Duodenal mucosa (tissue), 2 donors: ENCODE results near the gene ANKRD44.

Experiments used
- H3K27ac ChIP-seq: one replicate; pipeline ENCODE4 v1.7.0; 2013; ENCODE audit warnings: low read depth, low read length
- H3K27me3 ChIP-seq, 2 donors: one replicate each; pipeline ENCODE4 v1.7.0; 2013; ENCODE audit warnings: low read length in 2 of 2, control low read depth in 1 of 2; ENCODE audit not compliant: insufficient read depth in 2 of 2, control insufficient read depth in 1 of 2
- H3K36me3 ChIP-seq, 2 donors: one replicate each; pipeline ENCODE4 v1.7.0; 2013; ENCODE audit warnings: low read length in 2 of 2, control low read depth in 1 of 2; ENCODE audit not compliant: insufficient read depth in 2 of 2, control insufficient read depth in 1 of 2
- H3K4me1 ChIP-seq, 2 donors: one replicate each; pipeline ENCODE4 v1.7.0; 2013; ENCODE audit warnings: low read length in 2 of 2, control low read depth in 1 of 2; ENCODE audit not compliant: insufficient read depth in 2 of 2, control insufficient read depth in 1 of 2
- H3K4me3 ChIP-seq, 2 donors: one replicate each; pipeline ENCODE4 v1.7.0; 2013; ENCODE audit warnings: low read length in 2 of 2, low read depth in 1 of 2
- H3K9ac ChIP-seq, 2 donors: one replicate each; pipeline ENCODE4 v1.7.0; 2013; ENCODE audit warnings: low read length in 2 of 2, low read depth in 1 of 2
- H3K9me3 ChIP-seq, 2 donors: one replicate each; pipeline ENCODE4 v1.7.0; 2013; ENCODE audit warnings: low read length in 2 of 2, control low read depth in 1 of 2; ENCODE audit not compliant: control insufficient read depth in 1 of 2

ANKRD44 gene

DNA sequence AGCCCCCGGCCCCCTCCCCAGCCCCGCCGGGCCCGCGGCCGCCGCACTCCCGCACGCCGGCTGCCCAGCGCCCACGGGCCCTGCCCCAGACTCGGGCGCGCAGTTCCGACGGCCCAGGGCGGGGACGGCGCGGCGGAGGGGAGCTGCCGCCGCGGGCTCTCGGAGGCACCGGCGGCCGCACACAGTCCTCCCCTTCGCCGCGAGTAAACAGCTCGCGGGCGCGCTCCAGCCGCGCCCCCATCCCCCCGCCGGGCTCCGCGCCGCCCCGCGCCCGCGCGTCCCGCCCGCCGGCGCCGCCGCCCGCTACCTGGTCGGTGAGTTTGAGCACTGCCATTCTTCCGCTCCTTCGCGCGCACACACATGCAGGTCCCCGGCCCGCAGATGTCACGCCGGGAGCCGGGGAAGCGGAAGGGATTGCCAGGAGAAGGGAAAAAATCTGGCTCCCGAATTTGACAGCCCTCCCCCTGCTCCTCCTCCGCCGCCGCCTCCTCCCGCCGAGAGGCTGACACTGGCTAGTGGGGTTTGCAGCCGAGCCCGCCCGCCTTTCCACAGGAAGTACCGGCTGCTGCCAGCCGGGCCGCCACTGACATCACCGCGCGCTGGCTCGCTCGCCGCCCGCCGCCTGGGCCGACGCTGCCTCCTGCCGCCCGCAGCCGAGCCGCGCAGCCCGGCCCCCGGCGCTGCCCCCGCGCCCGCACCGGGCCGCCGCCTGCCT, at the start of gene ANKRD44:
Gene ANKRD44 (minus strand): TSS at position 510 of the 715 bp plus-strand sequence. CDS start 176 bp downstream, at position 334.
- Histone ChIP-seq H3K36me3 (no peaks in the 10 kb centered on the region), H3K27ac (peak within 1 kb of the TSS; percentile 35), H3K4me1 (peaks cover 9 to 11% of the 10 kb centered on the region in 2 donors), H3K9ac (peak within 1 kb of the TSS; percentile 68 to 81), H3K4me3 (peak within 1 kb of the TSS; percentile 77 to 78), H3K27me3 (peaks cover 0 to 8% of the 10 kb centered on the region in 2 donors), H3K9me3 (no peaks in the 10 kb centered on the region)

DNA sequence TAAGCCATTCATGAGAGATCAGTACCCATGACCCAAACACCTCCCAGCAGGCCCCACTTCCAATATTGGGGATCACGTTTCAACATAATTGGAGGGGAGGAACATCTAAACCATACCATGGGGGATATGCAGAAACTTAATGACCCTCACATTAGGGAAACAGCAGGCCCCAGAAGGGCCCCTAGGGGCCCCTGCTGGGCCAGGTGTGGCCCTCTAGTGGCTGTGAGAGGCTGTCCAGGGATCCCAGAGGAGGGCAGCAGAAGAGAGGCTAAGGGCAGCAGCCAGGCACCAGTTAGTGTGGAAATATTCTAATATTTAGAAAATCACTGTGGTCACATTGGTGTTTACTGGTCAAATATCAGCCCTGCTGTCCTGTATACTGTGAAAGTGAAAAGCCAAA, 49.3 kb upstream of the ANKRD44 start:
- Histone ChIP-seq H3K27ac (no peak overlapping the region), H3K4me3 (no peak overlapping the region), H3K4me1 (no peaks in the 10 kb centered on the region), H3K36me3 (no peaks in the 10 kb centered on the region), H3K9me3 (no peaks in the 10 kb centered on the region), H3K9ac (no peak overlapping the region), H3K27me3 (no peaks in the 10 kb centered on the region)

DNA sequence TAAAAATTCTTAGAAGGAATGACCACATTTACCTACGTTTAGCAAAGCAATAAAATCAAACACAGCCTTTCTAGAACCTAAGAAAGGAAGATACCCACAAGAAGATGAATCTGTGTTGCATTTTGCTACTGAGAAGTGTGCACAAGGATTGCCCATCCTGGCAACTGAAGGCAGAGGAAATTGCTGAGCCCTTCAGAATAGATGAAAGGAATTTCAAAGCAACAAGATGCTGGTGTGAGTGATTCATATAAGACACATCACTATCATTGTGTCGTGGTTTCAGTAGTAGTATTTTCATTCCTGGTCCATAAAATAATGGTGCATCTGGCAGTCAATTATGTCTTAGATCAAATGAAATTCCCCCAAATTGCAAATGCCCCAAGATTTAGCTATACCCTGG, 48.4 kb upstream of the ANKRD44 start:
- no peak overlapping the region for H3K27ac ChIP-seq
- no peaks in the 10 kb centered on the region for H3K4me1 ChIP-seq
- H3K9me3 ChIP-seq: no peaks in the 10 kb centered on the region
- H3K27me3 ChIP-seq: no peaks in the 10 kb centered on the region
- no peaks in the 10 kb centered on the region for H3K36me3 ChIP-seq
- no peak overlapping the region for H3K4me3 ChIP-seq
- no peak overlapping the region for H3K9ac ChIP-seq

DNA sequence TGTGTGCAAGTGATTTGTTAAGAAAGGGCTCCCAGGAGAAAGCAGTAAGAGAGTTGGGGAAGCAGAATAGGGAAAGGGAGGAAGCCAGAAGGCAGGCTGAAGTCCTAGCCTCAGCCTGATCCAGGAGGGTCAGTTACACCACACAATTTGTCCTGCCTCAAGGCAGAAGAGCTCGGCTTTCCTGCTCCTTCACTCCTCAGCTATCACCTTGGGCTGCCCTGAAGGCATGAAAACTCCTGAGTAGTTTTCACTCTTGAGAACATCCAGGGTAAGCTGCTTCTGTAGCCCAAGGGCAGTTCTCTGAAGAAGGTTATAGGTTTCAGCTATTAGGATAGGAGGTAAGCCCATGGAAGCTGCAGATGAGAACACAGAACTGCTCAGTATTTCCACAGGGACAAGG, 47.4 kb upstream of the ANKRD44 start:
- Histone ChIP-seq H3K27ac (no peak overlapping the region), H3K4me3 (no peak overlapping the region), H3K9ac (no peak overlapping the region), H3K36me3 (no peaks in the 10 kb centered on the region), H3K4me1 (no peaks in the 10 kb centered on the region), H3K27me3 (no peaks in the 10 kb centered on the region), H3K9me3 (no peaks in the 10 kb centered on the region)

DNA sequence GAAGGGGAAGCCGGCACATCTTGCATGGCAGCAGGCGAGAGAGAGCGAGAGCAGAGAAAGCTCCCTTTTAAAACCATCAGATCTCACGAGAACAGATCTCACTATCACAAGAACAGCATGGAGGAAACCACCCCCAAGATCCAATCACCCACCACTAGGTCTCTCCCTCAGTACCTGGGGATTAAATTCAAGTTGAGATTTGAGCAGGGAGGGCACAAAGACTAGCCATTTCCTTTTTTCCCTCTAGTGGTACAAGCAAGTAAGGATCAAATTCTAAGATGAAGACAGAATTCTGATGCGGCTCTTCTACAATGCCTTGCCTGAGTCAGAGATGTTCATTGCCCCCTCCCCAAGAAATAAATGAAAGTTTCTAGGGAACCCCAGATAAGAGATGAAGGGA, 45.6 kb upstream of the ANKRD44 start:
- Histone ChIP-seq H3K9me3 (no peaks in the 10 kb centered on the region), H3K27me3 (no peaks in the 10 kb centered on the region), H3K4me3 (no peak overlapping the region), H3K27ac (no peak overlapping the region), H3K9ac (no peak overlapping the region), H3K36me3 (no peaks in the 10 kb centered on the region), H3K4me1 (peaks cover 0 to 4% of the 10 kb centered on the region in 2 donors)

DNA sequence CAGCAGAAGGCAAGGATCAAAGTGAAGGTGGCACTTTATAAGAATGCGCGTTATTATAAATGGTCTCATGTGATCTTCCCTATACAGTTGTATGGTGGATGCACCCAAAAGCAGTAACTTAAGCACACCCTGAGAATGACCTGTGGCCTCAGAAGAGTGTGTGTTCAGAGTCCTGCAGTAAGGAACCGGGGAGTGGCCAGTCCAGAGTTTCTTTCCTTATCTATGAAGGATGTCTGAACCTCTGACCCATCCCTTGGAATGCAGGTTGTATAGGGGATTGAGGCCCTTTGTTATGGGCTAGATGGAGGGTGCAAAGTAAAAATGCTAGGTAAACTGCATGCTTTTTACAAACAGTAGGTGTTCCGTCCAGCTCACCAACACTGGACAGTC, 43.6 kb upstream of the ANKRD44 start:
- Histone ChIP-seq H3K4me1 (peaks cover 0 to 4% of the 10 kb centered on the region in 2 donors), H3K9me3 (no peaks in the 10 kb centered on the region), H3K4me3 (no peak overlapping the region), H3K9ac (no peak overlapping the region), H3K27ac (no peak overlapping the region), H3K27me3 (no peaks in the 10 kb centered on the region), H3K36me3 (no peaks in the 10 kb centered on the region)

DNA sequence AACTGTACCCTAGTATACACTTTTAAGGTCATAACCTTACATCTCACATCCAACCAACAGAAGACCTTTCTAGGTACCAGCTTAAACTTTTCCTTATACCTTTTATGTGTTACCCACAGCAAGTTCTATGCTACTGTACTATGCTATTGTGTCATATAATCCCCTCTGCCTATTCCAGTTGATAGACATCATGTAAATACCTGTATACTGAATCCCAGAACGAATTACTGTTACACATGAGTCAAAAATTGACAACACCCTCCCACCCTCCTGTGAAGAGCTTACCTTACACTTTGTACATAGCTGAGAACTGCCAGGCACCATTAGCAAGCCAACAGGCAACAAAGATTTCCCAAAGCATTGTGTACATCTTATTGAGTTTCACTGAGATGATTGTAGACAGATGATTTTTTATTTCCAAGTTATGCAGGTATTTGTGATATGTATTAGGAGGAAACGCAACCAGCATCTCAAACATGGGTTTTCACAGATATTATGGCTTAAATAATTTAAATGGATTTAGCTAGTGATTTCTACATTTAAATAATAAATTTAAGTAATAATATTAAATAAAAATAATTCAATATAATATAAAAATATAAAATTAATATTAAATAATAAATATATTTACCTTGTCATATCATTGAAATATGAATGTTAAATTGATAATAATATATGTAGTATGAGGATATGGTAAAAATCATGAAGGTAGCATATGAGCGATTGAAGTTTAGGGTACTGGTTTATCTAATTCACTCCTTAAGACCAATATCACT, 43.0 kb upstream of the ANKRD44 start:
- Histone ChIP-seq H3K36me3 (no peaks in the 10 kb centered on the region), H3K9ac (no peak overlapping the region), H3K4me3 (no peak overlapping the region), H3K4me1 (peaks cover 0 to 4% of the 10 kb centered on the region in 2 donors), H3K27me3 (no peaks in the 10 kb centered on the region), H3K27ac (no peak overlapping the region), H3K9me3 (no peaks in the 10 kb centered on the region)

DNA sequence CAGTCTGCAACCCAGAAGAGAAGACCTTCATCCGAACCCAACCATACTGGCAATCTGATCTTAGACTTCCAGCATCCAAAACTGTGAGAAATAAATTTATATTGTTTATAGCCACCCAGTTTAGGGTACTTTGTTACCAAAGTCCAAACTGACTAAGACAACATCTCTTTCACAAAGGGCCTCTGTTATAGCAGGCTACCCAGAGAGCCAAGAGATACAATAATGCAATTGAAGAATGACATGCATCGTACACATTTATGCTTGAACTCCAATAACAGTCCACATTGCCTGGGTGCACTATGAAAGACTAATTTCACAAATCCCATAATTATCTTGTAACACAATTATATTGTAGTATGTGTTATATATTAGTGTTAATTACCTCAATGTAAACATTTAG, 39.1 kb upstream of the ANKRD44 start:
- H3K27me3 ChIP-seq: no peaks in the 10 kb centered on the region
- no peak overlapping the region for H3K27ac ChIP-seq
- H3K4me1 ChIP-seq: peaks cover 0 to 4% of the 10 kb centered on the region in 2 donors

DNA sequence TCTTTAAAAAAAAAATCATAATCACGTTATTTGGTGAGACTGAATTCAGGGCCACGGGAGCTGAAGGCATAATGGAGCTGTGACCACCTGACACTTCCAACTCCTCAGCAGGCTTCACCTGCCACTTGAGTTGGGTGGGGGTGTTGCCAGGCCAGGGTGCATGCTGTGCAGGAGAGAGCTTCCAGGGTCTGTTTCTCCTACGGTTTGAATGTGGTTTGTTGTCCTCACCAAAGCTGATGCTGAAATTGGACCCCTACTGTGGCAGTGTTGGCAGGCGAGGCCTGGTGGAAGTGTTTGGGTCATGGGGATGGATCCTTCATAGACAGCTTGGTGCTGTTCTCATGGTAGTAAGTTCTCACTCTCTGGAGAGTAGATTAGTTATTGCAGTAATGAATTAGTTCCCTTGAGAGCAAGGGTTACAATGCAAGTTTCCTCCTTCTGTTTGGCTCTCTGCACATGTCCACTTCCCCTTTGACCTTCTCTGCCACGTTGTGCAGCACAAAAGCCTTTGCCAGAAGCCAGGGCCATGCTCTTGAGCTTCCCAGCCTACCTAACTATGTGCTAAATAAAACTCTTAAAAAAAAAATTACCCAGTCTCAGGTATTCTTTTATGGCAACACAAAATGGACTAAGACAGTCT, 38.3 kb upstream of the ANKRD44 start:
- peaks cover 0 to 4% of the 10 kb centered on the region in 2 donors for H3K4me1 ChIP-seq
- H3K27me3 ChIP-seq: no peaks in the 10 kb centered on the region
- H3K9me3 ChIP-seq: no peaks in the 10 kb centered on the region
- no peak overlapping the region for H3K4me3 ChIP-seq
- no peak overlapping the region for H3K27ac ChIP-seq
- H3K36me3 ChIP-seq: no peaks in the 10 kb centered on the region
- H3K9ac ChIP-seq: no peak overlapping the region

More for the DNA sequence above, 39.1 kb upstream of the ANKRD44 start:
- no peak overlapping the region for H3K4me3 ChIP-seq
- no peaks in the 10 kb centered on the region for H3K36me3 ChIP-seq
- no peak overlapping the region for H3K9ac ChIP-seq
- H3K9me3 ChIP-seq: no peaks in the 10 kb centered on the region

DNA sequence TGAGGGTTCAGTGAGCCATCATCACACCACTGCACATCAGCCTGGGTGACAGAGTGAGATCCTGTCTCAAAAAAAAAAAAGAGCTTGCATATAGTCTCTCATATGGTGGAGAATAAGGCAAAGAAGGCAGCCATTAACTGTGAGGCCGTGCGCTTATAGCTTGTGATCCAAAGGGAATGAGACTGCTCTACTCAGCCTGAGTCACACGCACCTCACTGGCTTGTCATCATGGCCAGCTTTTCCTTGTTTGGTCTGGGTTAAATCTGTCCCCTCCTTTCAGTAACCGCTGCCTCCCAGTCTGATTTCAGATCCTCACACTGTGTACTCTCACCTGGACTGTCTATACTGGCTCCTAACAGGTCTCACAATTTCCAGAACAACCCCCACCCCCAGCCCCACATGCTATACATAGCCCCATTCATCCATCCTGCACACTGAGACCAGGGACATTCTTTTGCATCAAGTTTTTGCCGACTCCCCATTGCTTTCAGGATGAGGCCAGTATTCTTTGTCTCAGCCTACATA, 35.3 kb upstream of the ANKRD44 start:
- Histone ChIP-seq H3K4me3 (no peak overlapping the region), H3K27ac (no peak overlapping the region), H3K9me3 (no peaks in the 10 kb centered on the region), H3K36me3 (no peaks in the 10 kb centered on the region), H3K27me3 (no peaks in the 10 kb centered on the region), H3K4me1 (no peaks in the 10 kb centered on the region), H3K9ac (no peak overlapping the region)
